HG03060 (cell line): ENCODE results near the gene FER1L5.
A peak's percentile ranks its signal among the peaks of the same experiment; 100 is the strongest.
"Not testable (repeated sequence)": the region's sequence is repeated elsewhere in the genome, so short reads cannot be mapped to it uniquely, and the experiment has no call there.

Experiments used
- ATAC-seq: cut with Tn5 transposase; IDR thresholded peaks from one replicate; pipeline ENCODE4 v1.9.1; 2021; ENCODE audit warnings: low read depth, moderate number of reproducible peaks; ENCODE audit not compliant: unreplicated experiment

FER1L5 gene

DNA sequence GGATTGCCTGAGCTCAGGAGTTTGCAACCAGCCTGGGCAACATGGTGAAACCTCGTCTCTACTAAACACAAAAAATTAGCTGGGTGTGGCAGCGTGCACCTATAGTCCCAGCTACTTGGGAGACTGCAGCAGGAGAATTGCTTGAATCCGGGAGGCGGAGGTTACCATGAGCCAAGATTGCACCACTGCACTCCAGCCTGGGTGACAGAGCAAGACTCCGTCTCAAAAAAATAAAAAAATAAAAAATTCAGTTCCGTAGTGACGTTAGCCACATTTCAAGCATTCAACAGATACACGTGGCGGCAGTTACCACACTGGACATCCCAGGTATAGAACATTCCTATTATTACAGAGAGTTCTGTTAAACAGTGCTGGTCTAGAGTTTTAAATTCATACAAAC is 8.9 kb upstream of the FER1L5 start:
- no peak for ATAC-seq

DNA sequence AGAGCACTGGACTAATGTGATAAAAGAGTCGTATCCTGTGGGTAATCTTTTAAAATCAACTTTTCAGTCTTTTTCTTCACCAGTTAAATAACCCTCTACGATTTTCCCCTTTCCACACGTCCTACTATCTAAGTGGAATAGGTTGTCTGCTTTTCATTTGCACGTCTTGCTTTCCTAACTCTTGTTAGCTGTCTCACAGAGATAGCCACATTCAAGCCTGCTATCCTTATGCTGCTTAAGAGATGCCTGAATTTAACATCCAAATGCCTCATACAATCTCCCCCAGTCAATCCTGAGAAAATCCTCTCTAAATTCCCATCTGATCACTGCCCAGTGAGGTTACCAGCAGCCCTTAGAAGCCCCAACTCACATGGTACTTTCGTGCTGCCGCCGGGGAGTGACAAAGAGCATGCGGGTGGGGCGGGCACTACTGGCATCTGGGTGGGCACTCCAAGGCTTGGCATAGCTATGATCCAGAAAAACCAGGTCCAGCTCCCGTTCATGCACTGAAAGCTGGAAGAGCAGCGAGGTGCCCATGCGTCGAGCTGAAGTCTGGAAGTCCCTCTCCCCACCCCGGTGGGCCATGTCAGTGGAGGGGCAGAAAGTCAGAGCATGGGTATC is 5.9 kb upstream of the FER1L5 start:
- no peak for ATAC-seq

DNA sequence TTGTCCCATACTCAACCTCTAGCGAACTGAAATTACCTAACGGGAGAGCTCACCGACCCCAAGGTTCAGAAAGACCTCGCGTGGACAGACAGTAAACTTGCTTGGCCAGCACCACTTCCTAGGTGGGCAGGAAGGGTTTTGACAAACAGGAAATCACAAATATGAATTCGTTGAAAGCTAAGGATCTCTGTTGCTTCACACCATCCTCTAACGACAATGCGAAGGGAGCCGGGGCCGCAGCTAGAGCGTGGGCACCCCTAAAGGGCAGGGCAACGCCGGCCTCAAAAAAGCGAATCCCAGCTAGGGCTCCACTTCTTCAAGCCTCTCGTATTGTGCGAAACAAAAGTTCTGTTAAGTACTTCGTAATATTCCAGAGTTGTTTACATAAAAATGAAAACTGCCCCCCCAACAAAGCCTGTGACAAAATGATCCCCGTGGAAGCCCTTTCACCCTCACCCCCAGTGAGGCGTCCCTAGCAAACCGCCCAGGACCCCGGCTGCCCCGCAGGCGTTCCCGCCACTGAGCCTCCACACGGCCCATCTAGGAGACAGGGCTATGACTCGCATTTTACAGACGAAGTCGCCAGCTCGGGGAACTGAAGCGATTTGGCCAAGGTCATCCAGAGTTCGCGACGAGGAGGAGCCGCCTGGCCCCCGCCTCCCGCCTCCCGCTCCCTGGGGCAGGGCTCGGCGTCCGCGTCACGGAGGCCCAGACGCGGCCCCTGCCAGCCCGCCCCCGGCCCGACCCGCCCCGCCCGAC is 5.0 kb upstream of the FER1L5 start:
- ATAC-seq: peak; percentile 59

DNA sequence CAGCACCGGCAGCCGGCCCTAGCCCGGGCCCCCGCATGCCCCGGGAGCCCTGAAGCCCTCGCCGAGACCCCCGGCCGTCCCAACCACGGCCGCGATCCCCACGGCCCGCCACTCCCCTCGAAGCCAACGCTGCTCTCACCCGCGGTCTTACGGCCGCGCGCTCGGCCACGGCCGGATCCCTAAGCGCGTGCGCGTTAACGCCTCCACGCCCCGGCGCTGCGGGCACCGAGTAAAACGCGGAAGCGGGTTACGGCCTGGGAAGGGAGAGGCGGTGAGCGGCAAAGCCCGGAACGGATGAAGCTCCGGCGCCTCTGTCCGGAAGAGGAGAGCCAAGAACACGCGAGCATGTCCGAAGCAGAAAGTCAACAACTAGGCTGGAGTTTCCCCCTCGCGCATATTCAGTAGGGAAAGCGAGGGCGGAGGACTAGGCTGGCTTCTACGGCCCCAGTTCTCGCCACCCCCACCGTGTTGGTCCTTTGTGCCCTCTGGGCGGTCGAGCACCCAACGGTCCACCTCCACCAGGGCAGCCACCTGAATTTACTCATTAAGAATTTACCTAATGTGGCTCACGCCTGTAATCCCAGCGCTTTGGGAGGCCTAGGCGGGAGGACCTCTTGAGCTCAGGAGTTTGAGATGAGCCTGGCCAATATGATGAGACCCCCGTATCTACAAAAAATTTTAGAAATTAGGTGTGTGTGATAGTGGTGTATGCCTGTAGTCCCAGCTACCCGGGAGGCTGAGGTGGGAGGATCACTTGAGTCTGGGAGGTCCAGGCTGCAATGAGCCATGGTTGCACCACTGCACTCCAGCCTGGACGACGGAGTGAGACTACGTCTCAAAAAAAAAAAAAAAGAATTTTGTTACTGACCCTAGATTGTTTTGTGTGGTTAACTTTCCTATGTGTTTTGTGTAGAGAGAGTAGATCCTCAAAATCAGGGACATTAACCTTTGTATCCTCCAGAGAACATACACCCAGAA is 4.1 kb upstream of the FER1L5 start, which contains the start of gene KANSL3:
KANSL3 (minus strand) TSS at position 169 of the 978 bp plus-strand sequence. CDS start 1,177 bp downstream, outside the sequence.
- peak; percentile 62 for ATAC-seq

DNA sequence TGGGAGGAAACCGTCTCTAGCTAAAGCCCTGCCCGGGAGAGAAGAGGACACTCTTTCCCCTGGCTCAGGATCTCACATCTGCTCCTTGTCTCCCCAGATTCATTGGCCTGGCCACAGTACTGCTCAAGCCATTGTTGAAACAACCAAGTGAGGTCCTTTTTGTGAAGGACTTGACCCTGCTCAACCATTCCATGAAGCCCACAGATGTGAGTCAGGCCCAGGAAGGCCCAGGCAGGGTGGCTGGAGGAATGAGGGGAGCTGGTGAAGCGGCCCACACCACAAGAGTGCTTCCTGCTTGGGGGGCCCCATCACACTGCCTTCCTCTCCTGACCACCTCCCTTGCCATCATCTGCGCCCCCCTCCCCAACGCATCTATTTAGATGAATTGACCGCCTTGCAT is 5.1 kb downstream of the FER1L5 start:
- no peak for ATAC-seq

DNA sequence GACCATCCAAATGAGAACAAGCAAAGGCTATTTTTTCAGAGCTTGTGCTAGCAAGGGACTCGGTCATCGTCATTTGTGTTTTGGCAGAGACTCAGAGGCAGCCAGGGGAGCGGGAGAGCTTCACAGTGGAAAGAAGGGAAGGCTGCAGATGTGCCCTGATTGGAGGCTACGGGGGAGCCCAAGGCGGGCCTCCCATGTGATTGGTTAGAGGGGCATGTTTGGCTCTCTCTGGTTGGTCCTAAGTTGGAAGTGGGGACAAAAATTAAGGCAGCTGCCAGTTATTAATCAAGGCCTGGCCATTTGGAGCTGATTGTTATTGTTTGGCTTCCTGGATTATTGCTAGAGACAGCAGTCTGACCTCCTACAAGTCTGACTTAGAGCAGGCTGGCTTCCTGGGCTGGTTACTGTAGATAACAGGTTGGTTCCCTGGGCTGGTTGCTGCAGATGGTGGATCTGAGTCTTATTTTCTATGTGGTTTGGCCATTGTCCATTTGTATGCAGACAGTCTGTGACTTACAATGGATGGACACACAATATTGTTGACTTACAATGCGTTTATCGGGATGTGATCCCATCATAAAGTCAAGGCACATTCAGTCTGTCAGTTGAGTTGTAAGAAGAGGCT is 5.9 kb downstream of the FER1L5 start:
- ATAC-seq: no peak

DNA sequence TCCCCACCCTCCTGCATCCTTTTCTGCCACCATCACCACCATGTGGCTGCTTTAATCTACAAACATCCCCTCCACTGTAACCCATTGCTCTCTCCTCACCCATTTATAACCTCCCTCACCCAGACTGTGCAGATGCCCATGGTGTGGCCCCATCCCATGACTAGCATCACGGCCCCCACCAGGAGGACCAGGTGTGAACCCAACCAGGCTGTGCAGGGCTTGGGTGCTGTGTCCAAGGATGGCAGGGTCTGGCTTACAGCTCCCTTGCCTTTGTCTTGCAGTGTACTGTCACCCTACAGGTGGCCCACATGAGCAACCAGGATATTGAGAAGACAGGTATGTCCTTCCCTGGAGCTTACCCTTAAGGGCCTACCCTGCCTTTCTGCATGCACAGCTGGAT is 6.8 kb downstream of the FER1L5 start:
- ATAC-seq: no peak

DNA sequence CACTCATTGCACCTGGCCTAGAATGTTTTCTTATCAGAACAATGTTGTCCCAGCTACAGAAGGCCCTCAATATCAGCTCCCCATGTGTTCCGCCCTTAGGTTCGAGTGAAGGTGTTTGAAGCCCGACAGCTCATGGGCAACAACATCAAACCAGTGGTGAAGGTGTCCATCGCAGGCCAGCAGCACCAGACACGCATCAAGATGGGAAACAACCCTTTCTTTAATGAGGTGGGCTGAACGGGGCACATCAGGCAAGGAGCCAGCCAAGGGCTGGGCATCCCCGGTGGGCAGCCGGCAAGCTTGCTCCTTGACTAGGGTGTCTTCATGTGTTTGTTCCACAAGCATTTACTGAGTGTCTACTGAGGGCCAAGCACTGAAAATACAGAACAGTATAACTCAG is 9.2 kb downstream of the FER1L5 start:
- no peak for ATAC-seq

DNA sequence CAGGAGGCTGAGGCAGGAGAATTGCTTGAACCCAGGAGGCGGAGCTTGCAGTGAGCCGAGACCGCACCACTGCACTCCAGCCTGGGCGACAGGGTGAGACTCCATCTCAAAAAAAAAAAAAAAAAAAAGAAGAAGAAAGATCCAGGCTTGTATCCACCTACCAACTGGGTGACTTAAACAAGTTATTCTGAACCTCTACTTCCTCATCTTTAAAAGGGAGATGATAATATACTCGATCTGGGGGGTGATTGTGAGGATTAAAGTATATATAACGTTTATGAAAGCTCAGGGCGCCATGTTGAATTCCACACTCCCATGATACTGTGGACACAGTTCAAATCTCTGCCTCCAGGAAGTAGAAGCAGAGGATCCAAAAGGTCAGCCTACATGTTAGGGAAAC is 12.2 kb downstream of the FER1L5 start:
- not testable (repeated sequence) for ATAC-seq

DNA sequence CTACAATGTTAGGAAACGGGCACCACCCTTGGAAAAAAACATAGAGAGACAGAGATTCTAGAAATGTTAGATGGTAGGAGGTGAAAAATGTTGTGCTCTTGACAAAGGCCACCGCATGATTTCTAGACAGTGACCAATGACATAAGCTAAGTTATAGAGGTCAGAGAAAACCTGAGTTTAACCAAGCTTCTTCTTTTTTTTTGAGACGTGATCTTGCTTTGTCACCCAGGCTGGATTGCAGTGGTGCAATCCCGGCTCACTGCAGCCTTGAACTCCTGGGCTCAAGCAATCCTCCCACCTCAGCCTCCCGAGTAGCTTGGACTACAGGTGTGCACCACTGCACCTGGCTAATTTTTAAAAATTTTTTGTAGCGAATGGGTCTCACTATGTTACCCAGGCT is 13.0 kb downstream of the FER1L5 start:
- no peak for ATAC-seq

DNA sequence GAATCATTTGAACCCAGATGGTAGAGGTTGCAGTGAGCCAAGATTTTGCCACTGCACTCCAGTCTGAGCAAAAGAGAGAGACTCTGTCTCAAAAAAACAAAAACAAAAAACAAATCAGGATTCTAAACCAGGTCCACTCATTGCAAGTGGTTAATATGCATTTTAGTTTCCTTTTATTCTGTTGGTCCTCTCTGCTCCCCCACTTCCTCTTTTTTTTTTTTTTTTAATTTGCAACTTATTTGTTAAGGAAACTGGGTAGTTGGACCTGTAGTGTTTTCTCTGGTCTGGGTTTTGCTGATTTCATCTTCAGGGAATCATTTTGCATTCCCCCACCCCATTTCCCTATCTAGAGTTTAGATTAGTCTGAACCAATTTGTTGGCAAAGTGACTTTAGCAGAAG is 14.0 kb downstream of the FER1L5 start:
- ATAC-seq: no peak

DNA sequence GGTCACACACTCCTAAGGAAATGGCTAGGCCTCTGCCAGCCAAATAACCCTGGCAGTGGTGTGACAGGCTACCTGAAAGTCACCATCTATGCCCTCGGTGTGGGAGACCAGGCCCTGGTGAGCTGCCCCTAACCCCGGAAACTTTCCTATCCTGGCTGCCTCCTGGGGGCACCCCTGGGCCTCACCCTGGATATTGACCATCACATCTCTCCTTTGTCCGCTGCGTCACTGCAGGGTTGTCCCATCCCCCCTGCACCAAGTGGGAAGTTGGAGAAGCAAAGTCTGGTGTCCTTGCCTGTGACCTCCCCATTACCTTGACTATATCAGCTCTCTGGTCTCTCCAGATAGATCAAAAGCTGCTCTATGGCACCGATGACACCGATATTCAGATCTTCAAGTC is 18.8 kb downstream of the FER1L5 start:
- ATAC-seq: no peak

DNA sequence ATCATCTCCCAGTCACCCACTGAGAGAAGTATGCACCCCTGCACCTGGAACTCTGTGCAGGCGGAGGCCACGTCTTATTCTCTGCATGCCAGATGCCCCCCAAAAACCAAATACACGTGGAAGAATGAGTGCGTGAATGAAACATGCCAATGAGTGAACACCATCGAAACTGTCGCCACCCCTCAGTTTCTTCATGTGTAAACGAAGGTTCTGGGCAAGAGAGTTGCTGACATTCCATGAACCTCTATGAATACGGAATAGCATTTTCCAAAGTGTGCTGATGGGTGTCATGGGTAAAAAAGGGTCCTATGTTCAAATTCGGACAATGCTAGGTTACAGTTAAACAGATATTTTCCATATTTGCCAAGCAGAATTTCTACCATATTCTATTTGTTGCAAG is 19.8 kb downstream of the FER1L5 start:
- ATAC-seq: no peak

DNA sequence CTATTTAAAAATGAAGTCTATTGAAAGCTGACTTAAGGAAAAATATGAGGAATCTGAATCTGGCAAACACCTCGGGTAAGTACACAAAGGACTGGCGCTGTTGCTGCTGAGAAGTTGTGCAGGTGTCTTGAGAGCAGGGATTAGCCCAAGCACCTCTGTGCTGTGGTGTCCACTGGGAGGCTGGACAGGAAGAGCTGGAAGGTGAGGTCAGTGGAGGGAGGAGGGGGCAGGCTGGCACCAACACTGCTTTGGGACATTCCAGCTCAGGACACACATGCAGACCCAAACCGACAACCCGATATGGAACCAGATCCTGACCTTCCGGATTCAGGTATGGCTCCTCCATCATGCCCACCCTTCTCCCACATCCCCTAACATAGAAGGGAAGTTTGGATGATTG is 20.6 kb downstream of the FER1L5 start:
- no peak for ATAC-seq

DNA sequence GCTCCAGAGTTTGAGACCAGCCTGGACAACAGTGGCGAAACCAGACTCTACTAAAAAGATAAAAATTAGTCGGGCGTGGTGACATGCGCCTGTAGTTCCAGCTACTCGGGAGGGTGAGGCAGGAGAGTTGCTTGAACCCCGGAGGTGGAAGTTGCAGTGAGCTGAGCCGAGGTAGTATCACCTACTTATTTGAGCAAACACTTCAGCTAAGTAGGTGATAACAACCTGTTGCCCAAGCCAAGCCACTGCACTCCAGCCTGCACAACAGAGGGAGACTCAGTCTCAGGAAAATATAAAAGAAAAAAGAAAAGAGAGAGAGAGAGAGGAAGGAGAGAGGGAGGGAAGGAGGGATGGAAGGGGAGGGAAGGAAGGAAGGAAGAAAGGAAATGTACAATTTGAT is 21.3 kb downstream of the FER1L5 start:
- ATAC-seq: no peak

DNA sequence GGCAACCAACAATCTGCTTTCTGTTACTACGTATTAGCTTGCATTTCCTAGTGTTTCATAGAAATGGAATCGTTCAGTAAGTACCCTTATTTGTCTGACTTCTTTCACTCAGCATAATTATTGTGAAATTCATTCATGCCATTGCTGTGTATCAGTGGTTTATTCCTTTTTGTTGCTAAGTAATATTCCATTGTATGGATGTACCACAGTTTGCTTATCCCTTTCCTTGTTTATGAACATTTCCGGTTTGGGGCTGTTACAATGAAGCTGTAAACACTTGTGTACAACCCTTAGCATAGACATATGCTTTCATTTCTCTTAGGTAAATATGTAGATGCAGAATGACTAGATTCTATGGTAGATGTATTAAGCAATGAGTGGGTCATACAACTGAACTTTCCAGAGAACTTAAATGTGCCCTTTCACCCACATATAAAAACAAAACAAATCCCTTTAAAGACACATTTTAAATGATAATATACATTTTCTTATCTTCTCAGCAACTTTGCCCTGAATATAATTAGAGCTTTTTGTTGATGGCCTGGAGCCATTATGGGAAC is 21.9 kb downstream of the FER1L5 start:
- no peak for ATAC-seq

DNA sequence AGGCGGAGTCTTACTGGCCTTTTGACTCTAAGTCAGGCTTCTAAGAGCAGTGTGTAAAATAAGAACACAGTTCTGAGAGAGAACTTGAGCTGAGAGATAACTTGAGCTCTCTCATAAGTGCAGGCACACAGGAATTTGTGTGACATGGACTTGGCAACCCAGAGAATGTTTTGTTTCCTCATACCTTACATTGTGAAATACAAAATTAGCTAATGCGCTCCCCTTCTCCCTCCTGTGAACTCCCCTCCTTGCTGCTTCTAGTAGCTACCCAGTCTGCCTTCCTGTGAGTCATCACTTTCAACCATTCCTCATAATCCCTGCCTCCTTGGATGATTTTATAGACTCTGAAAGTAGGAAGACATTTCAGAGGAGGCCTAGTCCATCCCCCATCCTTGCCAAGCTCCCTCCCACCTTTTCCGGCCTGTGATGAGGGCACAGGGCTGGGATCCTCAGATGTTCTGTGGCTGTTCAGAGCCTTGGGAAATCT is 22.6 kb downstream of the FER1L5 start:
- ATAC-seq: no peak

DNA sequence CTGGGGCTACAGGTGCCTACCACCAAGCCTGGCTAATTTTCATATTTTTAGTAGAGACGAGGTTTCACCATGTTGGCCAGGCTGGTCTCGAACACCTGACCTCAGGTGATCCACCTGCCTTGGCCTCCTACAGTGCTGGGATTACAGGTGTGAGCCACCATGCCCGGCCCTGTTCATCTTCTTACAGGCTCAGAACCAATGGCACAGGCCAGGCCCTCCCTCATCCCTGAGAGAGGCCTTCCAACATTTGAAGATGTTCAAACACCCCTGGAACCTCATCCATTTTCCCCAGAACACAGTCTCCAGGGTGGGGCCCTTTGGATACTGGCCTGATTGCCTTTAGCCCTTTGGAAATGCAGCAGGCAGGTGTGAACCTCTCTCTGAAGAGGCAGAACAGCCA is 23.2 kb downstream of the FER1L5 start:
- ATAC-seq: not testable (repeated sequence)

DNA sequence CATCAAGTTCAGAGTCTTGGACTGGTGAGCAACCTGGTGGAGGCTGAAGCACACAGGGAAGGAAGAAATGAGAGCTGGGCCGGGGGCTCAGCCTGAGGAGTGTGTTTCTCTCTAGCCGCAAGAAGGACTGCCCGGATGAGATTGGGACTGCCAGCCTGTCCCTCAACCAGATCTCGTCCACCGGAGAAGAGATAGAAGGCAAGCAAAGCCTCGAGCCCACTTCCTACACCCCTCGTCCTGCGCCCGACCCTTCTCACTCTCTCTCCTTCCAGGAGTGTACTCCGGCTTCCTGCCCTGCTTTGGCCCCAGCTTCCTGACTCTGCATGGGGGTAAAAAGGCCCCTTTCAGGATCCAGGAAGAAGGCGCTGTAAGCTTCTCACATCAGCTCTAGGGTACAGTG is 26.2 kb downstream of the FER1L5 start:
- ATAC-seq: no peak

DNA sequence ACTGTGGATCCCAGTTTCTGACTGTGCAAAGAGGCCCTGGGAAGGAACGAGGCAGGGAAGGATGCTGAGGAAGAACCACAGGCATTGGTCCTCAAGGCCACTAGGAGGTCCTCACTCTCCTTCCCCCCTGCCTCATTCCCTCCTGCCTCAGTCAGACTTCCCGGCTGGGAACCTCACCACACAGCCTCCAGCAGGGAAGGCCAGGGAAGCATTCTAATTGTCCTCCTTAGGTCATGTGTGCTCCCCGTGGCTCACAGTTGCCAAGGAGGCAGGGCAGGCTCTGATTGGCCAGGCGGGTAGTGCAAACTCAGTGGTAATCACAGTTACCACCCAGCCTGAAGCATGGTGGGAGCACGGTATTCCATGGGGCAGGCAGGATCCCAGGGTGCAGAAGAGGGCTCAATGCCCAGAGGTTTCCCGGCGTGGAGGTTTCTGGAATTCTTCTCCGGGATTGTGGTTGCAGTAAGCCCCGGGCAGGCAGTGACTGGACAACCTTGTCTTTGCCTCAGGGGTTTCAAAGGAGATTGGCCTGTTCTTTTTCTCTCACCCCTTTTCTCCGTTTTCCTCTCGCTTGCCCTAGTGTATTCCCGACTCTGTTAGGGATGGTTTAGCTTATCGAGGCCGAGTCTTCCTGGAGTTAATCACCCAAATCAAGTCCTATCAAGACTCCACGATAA is 27.1 kb downstream of the FER1L5 start:
- no peak for ATAC-seq
